ENCODE measurements around the gene UBE2Q1. TPM values are rescaled to one million over a fixed set of nuclear protein-coding genes. Genes with fewer than 3 reads are reported as not detected.

The UBE2Q1 gene
- total and polyA plus RNA-seq, 2 of the 8 experiments (the other 6 are each of a cell fraction or from before 2014, with no cell fraction given): 13.2 to 95.8 TPM

GRCh38 chr1:154598871-154599635 is 40.6 kb upstream of the UBE2Q1 start (continued):
- no peak for TF ChIP-seq CHD7 (IDR thresholded peaks at IDR 0.05; ENCODE audit: insufficient replicate concordance, low read length)
- TF ChIP-seq CHD1 (IDR thresholded peaks at IDR 0.05; ENCODE audit: low read depth, low read length): no peak

Data from H1 (cell line).